GM12873 (cell line): ENCODE data around the gene ZNF385B.

Source experiments
- TF ChIP-seq, protein P1 (sequence below): IDR thresholded peaks from 2 replicates; pipeline ENCODE4 v1.5.1; 2012; ENCODE audit warnings: low read depth, mild to moderate bottlenecking, moderate library complexity, low read length, control low read depth; ENCODE audit not compliant: insufficient read depth; ENCODE audit errors: missing control alignments

ZNF385B gene

DNA sequence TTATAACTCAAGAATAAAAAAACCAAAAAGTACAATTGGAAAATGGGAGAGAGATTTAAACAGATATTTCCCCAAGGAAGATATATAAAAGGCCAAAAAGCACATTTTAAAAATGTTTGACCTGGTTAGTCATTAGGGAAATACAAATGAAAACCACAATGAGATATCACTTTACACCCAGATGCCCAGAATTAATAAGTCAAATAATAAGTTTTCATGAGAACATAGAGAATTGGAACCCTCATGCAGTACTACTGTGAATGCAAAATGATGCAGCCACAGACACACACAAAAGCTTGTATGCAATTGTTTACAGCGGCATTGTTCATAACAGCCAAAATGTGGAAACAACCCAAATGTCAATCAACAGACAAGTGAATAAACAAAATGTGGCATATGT is 165.9 kb downstream of the ZNF385B start:
- TF ChIP-seq, protein P1, sequence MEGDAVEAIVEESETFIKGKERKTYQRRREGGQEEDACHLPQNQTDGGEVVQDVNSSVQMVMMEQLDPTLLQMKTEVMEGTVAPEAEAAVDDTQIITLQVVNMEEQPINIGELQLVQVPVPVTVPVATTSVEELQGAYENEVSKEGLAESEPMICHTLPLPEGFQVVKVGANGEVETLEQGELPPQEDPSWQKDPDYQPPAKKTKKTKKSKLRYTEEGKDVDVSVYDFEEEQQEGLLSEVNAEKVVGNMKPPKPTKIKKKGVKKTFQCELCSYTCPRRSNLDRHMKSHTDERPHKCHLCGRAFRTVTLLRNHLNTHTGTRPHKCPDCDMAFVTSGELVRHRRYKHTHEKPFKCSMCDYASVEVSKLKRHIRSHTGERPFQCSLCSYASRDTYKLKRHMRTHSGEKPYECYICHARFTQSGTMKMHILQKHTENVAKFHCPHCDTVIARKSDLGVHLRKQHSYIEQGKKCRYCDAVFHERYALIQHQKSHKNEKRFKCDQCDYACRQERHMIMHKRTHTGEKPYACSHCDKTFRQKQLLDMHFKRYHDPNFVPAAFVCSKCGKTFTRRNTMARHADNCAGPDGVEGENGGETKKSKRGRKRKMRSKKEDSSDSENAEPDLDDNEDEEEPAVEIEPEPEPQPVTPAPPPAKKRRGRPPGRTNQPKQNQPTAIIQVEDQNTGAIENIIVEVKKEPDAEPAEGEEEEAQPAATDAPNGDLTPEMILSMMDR = no peak

DNA sequence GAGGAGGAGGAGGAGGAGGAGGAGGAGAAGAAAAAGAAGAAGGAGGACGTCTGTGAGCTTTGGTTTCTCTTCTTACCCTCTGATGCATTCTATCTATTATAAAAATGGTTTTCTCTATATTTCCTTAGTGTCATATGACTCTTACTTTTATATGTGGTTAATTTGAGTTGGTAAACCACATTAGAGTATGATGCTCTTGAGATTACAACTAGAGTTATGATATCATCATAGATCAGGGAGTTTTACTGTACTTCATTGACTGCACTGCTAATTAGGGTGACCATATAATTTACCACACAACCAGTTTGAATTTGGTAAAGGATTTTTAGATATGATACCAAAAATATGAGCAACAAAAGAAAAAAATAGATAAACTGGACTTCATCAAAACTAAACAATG is 166.4 kb downstream of the ZNF385B start:
- TF ChIP-seq, protein P1 = no peak

DNA sequence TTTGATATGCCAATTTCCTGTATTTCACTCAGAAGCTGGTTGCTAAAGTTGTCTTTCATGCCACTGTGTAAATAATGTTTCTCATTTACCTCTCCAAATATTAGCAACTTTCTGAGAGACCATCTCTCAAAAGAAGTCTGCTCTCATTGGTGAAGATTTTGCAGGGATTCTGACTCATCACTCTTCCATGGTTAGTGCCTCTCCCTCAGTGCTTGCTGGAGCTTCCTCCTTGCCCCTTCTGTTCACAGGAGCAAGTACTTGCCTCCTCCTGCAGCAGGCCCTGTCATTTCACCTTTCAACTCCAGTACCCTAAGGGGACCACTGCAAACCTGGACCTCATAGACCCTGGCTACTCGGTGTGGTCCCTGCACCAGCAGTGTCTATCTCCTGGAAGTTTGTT is 168.8 kb downstream of the ZNF385B start:
- TF ChIP-seq, protein P1 = no peak

DNA sequence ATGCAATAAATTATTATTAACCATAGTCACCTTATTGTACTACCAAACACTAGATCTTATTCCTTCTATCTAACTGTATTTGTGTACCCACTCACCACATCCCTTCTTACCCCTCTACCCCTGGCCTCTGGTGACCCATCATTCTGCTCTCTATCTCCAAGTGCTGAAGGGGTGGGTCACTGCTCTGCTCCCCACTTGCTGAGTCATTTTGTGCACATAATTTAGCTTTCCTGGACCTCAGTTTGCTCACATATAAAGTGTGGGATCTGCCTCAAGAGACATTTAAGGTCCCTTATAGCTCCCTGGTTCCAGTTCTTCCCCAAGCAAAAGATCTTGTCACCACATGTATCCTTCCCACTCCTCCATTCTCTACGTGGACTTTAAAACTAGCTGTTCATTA is 169.4 kb downstream of the ZNF385B start:
- TF ChIP-seq, protein P1 = no peak

DNA sequence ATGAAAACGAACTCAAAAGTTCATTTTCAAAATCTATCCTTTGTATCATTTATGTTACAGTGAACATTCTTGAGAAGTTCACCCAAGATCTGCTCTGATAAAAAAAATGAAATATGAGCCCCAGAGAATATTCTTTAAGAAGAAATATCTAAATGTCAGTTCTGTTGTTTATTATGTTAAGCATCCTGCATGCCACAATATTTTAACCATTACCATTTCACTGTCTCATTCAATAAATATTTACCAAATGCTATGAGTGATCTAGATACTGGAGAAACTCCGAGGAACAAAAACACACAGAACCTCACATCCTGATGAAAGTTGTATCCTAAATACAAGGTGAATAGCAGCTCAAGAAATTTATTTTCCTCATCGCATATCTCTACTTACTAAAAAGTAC is 170.2 kb downstream of the ZNF385B start:
- TF ChIP-seq, protein P1 = no peak

DNA sequence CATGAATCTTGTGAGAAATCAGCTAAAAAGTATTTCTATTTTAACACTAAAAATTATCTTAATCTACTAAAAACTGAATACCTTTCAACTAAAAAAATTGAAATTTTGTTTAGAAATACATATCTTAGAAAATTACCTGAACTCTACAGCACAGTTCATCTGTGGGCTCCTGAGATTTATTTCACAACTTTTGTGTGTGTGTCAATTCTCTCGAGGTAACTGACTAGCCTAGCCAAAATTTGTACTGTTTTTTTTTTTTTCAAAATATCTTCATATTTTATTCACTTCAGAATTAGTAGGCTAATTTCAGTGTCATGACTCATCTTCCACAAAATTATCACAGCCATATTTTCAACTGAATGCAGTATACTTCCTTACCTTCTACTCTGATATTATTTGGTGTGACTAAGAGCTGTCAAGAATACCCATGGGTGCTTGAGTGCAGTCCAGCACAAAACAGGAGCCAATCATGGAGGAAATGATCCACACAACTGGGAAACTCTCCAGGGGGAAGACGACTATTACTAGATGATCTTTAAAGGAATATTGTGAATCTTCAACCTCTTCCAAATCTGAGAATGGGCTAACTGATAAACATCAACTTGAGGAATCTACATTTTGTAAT is 174.6 kb downstream of the ZNF385B start:
- TF ChIP-seq, protein P1 = no peak

DNA sequence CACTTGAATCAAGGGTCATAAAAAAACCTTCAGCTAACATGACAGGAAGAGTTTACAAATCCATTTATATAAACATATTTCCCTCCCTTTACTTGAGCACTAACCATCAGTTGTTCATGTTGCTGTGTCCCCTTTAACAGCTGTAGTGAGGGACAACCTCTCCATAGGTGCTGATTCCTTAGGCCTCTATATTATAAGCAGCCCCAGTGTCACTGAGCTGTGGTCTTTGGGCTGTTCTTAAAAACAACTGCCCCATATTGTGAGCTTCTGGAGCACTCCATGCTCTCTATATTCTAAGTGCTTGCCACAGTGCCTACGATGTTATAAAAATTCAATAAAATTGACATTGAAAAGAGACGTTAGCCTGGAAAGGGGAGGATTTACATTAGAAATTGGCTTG is 175.3 kb downstream of the ZNF385B start:
- TF ChIP-seq, protein P1 = no peak
